Suprapubic skin (tissue), 4 donors: Measurements from ENCODE around the gene NOTCH2.

Experiments
- CTCF ChIP-seq, 2 donors: fragments of 200-600 bp in 1 of 2; fragments of 450-650 bp in 1 of 2; sonication (generic) in 1 of 2; IDR thresholded peaks; one replicate each; pipeline ENCODE4 v1.5.1; 2016 to 2019; ENCODE audit warnings: antibody characterized with exemption in 2 of 2, mild to moderate bottlenecking in 1 of 2, moderate library complexity in 1 of 2
- EP300 ChIP-seq: sonication (generic); formaldehyde crosslinking; IDR thresholded peaks from one replicate; pipeline ENCODE4 v1.6.1; 2017; ENCODE audit warnings: antibody characterized with exemption
- POLR2A ChIP-seq, 2 donors: fragments of 450-650 bp; IDR thresholded peaks; one replicate each; pipeline ENCODE4 v1.6.1; 2017; ENCODE audit warnings: antibody characterized with exemption in 2 of 2, mild to moderate bottlenecking in 2 of 2, moderate library complexity in 2 of 2
- POLR2AphosphoS5 ChIP-seq, 3 donors: sonication (generic); formaldehyde crosslinking; IDR thresholded peaks; one replicate each; pipeline ENCODE4 v1.6.1; 2017; ENCODE audit warnings: antibody characterized with exemption in 3 of 3

GRCh38 chr1:119910618-119911017 lies 158.8 kb downstream of the NOTCH2 start:
- no peak for TF ChIP-seq EP300
- TF ChIP-seq CTCF (IDR thresholded peaks at IDR 0.05): no peak
- no peak for TF ChIP-seq POLR2A (IDR thresholded peaks at IDR 0.05)
- TF ChIP-seq POLR2AphosphoS5 (IDR thresholded peaks at IDR 0.05): no peak
